ENCODE results near the gene LYPD5.

The LYPD5 gene

DNA sequence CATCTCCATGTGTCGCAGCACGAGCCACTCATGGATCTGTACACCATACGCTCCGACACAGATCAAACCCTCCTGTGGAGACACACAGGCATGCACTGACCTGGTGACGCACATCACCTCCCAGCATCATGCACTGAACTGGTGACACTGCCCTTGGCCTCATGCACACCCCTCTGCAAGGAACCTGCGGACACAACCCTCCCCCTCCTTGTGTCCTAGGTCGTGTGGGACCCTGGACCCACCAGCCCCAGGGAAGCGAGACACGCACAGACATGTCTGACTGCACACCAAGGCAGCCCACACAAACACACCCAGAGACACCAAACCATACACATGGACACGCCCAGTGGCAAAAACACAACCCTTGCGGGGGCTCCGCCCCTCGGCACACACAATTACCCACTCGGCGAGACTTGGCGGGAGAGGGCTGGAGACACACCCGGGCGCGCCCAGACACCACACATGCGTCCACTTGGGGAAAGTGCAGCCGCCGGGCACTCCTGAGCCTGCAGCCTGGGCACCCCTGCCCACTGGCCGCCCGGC is 19.5 kb downstream of the LYPD5 start:
- Histone ChIP-seq H3K4me3 (ENCODE audit: insufficient read depth, low read length, poor library complexity, severe bottlenecking) (peak overlapping the region; percentile 85), H3K79me2 (ENCODE audit: insufficient read depth, low read length) (peaks cover 30% of the 10 kb centered on the region), H3K27ac (ENCODE audit: low read depth, low read length) (peak overlapping the region; percentile 97), H3F3A (ENCODE audit: insufficient read depth) (peaks cover 37% of the 10 kb centered on the region), H3K9ac (ENCODE audit: low read length) (peak overlapping the region; percentile 79), H3K9me2 (replicated peaks; ENCODE audit: insufficient read depth, low read length) (no peaks in the 10 kb centered on the region), H2AFZ (ENCODE audit: low read depth, low read length, severe bottlenecking) (peak overlapping the region; percentile 5), H3K36me3 (ENCODE audit: low read length) (no peaks in the 10 kb centered on the region), H3K9me3 (ENCODE audit: insufficient read depth, low read length) (no peaks in the 10 kb centered on the region), H4K20me1 (ENCODE audit: low read depth, low read length) (no peaks in the 10 kb centered on the region), H3K4me2 (ENCODE audit: low read depth, low read length, poor library complexity, severe bottlenecking) (peak overlapping the region; percentile 96), H3K27me3 (ENCODE audit: low read length) (no peaks in the 10 kb centered on the region)
- TF ChIP-seq EZH2phosphoT487 (conservative IDR thresholded peaks at IDR 0.05; ENCODE audit: low read length), result no peak
- TF ChIP-seq, protein P1, sequence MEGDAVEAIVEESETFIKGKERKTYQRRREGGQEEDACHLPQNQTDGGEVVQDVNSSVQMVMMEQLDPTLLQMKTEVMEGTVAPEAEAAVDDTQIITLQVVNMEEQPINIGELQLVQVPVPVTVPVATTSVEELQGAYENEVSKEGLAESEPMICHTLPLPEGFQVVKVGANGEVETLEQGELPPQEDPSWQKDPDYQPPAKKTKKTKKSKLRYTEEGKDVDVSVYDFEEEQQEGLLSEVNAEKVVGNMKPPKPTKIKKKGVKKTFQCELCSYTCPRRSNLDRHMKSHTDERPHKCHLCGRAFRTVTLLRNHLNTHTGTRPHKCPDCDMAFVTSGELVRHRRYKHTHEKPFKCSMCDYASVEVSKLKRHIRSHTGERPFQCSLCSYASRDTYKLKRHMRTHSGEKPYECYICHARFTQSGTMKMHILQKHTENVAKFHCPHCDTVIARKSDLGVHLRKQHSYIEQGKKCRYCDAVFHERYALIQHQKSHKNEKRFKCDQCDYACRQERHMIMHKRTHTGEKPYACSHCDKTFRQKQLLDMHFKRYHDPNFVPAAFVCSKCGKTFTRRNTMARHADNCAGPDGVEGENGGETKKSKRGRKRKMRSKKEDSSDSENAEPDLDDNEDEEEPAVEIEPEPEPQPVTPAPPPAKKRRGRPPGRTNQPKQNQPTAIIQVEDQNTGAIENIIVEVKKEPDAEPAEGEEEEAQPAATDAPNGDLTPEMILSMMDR (IDR thresholded peaks at IDR 0.05; ENCODE audit: insufficient read depth, low read length, poor library complexity, severe bottlenecking), result no peak

GRCh38 chr19:43782311-43782660 is 20.0 kb downstream of the LYPD5 start:
- peaks cover 42% of the 10 kb centered on the region for H3F3A ChIP-seq (ENCODE audit: insufficient read depth)
- no peaks in the 10 kb centered on the region for H3K9me2 ChIP-seq (replicated peaks; ENCODE audit: insufficient read depth, low read length)
- peak overlapping the region; percentile 97 for H3K27ac ChIP-seq (ENCODE audit: low read depth, low read length)
- no peaks in the 10 kb centered on the region for H3K27me3 ChIP-seq (ENCODE audit: low read length)
- no peaks in the 10 kb centered on the region for H3K36me3 ChIP-seq (ENCODE audit: low read length)
- H3K79me2 ChIP-seq (ENCODE audit: insufficient read depth, low read length), result peaks cover 35% of the 10 kb centered on the region
- TF ChIP-seq EZH2phosphoT487 (conservative IDR thresholded peaks at IDR 0.05; ENCODE audit: low read length), result no peak
- TF ChIP-seq, protein P1 (IDR thresholded peaks at IDR 0.05; ENCODE audit: insufficient read depth, low read length, poor library complexity, severe bottlenecking), result no peak
- H4K20me1 ChIP-seq (ENCODE audit: low read depth, low read length), result no peaks in the 10 kb centered on the region
- H3K9ac ChIP-seq (ENCODE audit: low read length), result peak overlapping the region; percentile 79
- peak overlapping the region; percentile 85 for H3K4me3 ChIP-seq (ENCODE audit: insufficient read depth, low read length, poor library complexity, severe bottlenecking)
- peak overlapping the region; percentile 96 for H3K4me2 ChIP-seq (ENCODE audit: low read depth, low read length, poor library complexity, severe bottlenecking)
- peak overlapping the region; percentile 10 for H2AFZ ChIP-seq (ENCODE audit: low read depth, low read length, severe bottlenecking)
- H3K9me3 ChIP-seq (ENCODE audit: insufficient read depth, low read length), result no peaks in the 10 kb centered on the region

- Histone ChIP-seq H2AFZ (ENCODE audit: low read depth, low read length, severe bottlenecking) (peak overlapping the region; percentile 20), H3K27ac (ENCODE audit: low read depth, low read length) (peak overlapping the region; percentile 97), H3K4me2 (ENCODE audit: low read depth, low read length, poor library complexity, severe bottlenecking) (peak overlapping the region; percentile 96), H3K9me2 (replicated peaks; ENCODE audit: insufficient read depth, low read length) (no peaks in the 10 kb centered on the region), H3K9ac (ENCODE audit: low read length) (peak overlapping the region; percentile 79), H3K36me3 (ENCODE audit: low read length) (no peaks in the 10 kb centered on the region), H3K27me3 (ENCODE audit: low read length) (no peaks in the 10 kb centered on the region), H3K4me3 (ENCODE audit: insufficient read depth, low read length, poor library complexity, severe bottlenecking) (peak overlapping the region; percentile 85), H3K79me2 (ENCODE audit: insufficient read depth, low read length) (peaks cover 39% of the 10 kb centered on the region), H4K20me1 (ENCODE audit: low read depth, low read length) (no peaks in the 10 kb centered on the region), H3F3A (ENCODE audit: insufficient read depth) (peaks cover 46% of the 10 kb centered on the region), H3K9me3 (ENCODE audit: insufficient read depth, low read length) (no peaks in the 10 kb centered on the region)
- TF ChIP-seq, protein P1 (IDR thresholded peaks at IDR 0.05; ENCODE audit: insufficient read depth, low read length, poor library complexity, severe bottlenecking), result no peak
- no peak for TF ChIP-seq EZH2phosphoT487 (conservative IDR thresholded peaks at IDR 0.05; ENCODE audit: low read length)
These were observed 20.5 kb downstream of the LYPD5 start for GRCh38 chr19:43781630-43782310.
